MM.1S (cell line): ENCODE measurements around the gene TRIM15.

Experiments
- DNase-seq: peaks from one replicate; pipeline ENCODE4 v3.0.0-alpha.2; 2015
- H2AFZ ChIP-seq: fragments of 300-600 bp; sonication (generic); 2 replicates; pipeline ENCODE4 v1.6.0; 2016; ENCODE audit warnings: antibody characterized with exemption, low read length
- H3F3A ChIP-seq: fragments of 300-600 bp; sonication (generic); 2 replicates; pipeline ENCODE4 v1.6.1; 2016; ENCODE audit warnings: mild to moderate bottlenecking, antibody characterized with exemption, low read length, moderate library complexity, mixed read lengths; ENCODE audit not compliant: insufficient read depth
- H3K27ac ChIP-seq: fragments of 300-600 bp; sonication (generic); 2 replicates; pipeline ENCODE4 v1.5.1; 2016; ENCODE audit warnings: mild to moderate bottlenecking, low read length
- H3K27me3 ChIP-seq: fragments of 300-600 bp; sonication (generic); replicated peaks from 2 replicates; pipeline ENCODE4 v1.6.0; 2016; ENCODE audit warnings: low read length; ENCODE audit not compliant: insufficient read depth
- H3K36me3 ChIP-seq: fragments of 300-600 bp; sonication (generic); replicated peaks from 2 replicates; pipeline ENCODE4 v1.6.1; 2016; ENCODE audit warnings: mild to moderate bottlenecking, low read length, mixed read lengths; ENCODE audit not compliant: insufficient read depth
- H3K4me1 ChIP-seq: fragments of 300-600 bp; sonication (generic); 2 replicates; pipeline ENCODE4 v1.6.1; 2016; ENCODE audit warnings: low read length, mixed read lengths
- H3K4me2 ChIP-seq: fragments of 300-600 bp; sonication (generic); 2 replicates; pipeline ENCODE4 v1.6.0; 2016; ENCODE audit warnings: low read depth, low read length
- H3K4me3 ChIP-seq: fragments of 300-600 bp; sonication (generic); 2 replicates; pipeline ENCODE4 v1.5.1; 2016; ENCODE audit warnings: low read length, mixed read lengths
- H3K79me2 ChIP-seq: fragments of 300-600 bp; sonication (generic); 2 replicates; pipeline ENCODE4 v1.6.1; 2016; ENCODE audit warnings: mixed run types, low read length, mixed read lengths
- H3K9ac ChIP-seq: fragments of 300-600 bp; sonication (generic); 2 replicates; pipeline ENCODE4 v1.6.1; 2016; ENCODE audit warnings: low read length, mixed read lengths
- H3K9me2 ChIP-seq: fragments of 300-600 bp; sonication (generic); replicated peaks from 2 replicates; pipeline ENCODE4 v1.6.1; 2016; ENCODE audit warnings: mild to moderate bottlenecking, low read length, mixed read lengths; ENCODE audit not compliant: insufficient read depth
- H3K9me3 ChIP-seq: fragments of 300-600 bp; sonication (generic); replicated peaks from 2 replicates; pipeline ENCODE4 v1.6.1; 2016; ENCODE audit warnings: mild to moderate bottlenecking, low read length, mixed read lengths; ENCODE audit not compliant: insufficient read depth
- H4K20me1 ChIP-seq: fragments of 300-600 bp; sonication (generic); 2 replicates; pipeline ENCODE4 v1.6.1; 2016; ENCODE audit warnings: mild to moderate bottlenecking, low read length, moderate library complexity, mixed read lengths; ENCODE audit not compliant: insufficient read depth
- CTCF ChIP-seq: fragments of 300-600 bp; sonication (generic); IDR thresholded peaks from 2 replicates; pipeline ENCODE4 v1.5.1; 2016; ENCODE audit warnings: antibody characterized with exemption, low read length, mixed read lengths
- EZH2 ChIP-seq: fragments of 300-600 bp; sonication (generic); optimal IDR thresholded peaks from 2 replicates; pipeline ENCODE3; 2017; ENCODE audit warnings: low read depth, mild to moderate bottlenecking, antibody characterized with exemption, low read length, mixed read lengths
- EZH2phosphoT487 ChIP-seq: fragments of 300-600 bp; sonication (generic); IDR thresholded peaks from 2 replicates; pipeline ENCODE4 v1.6.1; 2018; ENCODE audit warnings: antibody characterized with exemption, low read length

Gene TRIM15

DNA sequence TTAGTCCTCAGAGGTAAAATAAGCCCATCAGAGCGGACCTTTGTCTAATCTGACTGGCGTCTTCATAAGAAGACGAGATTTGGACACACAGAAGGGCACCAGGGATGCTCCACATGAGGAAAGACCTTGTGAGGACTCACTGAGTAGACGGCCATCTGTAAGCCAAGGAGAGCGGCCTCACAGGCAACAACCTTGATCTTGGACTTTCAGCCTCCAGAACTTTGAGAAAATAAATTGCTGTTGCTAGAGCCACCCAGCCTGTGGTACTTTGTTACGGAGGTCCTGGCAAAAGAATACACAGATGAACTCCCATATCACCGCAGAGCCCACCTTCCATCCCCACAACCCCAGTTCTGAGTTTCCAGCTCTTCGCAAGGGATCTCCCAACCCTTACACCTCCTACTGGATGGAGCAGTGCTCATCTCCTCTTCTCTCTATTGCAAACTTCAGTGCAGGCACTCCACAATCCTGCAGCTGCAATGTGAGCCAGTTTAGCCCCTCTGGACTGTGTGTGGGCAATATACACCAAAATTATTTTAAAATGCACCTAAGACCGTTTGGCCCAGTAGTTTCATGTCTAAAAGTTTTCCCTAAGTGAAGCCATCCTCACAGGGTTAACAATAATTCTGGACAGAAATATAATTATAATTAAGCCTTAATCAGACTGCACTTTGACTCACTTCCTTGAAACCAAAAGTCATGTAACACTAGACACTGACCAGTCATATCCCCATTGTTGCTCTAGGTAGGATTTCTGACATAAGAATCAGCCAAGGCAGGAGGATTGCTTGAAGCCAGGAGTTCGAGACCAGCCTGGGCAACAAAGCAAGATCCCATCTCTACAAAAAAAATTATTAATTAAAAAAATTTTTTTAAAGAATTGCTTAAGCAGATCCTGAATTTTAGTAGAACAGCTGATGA, 41.6 kb upstream of the TRIM15 start:
- Histone ChIP-seq H3K4me3 (no peak overlapping the region), H3K27me3 (no peaks in the 10 kb centered on the region), H3K4me1 (no peaks in the 10 kb centered on the region), H3K27ac (no peak overlapping the region), H3K9ac (no peak overlapping the region), H3K9me2 (no peaks in the 10 kb centered on the region), H3K9me3 (no peaks in the 10 kb centered on the region), H3K79me2 (no peaks in the 10 kb centered on the region), H3K4me2 (no peak overlapping the region), H4K20me1 (no peaks in the 10 kb centered on the region), H3K36me3 (no peaks in the 10 kb centered on the region), H2AFZ (no peak overlapping the region), H3F3A (no peaks in the 10 kb centered on the region)
- DNase-seq, result no peak
- no peak for TF ChIP-seq CTCF
- TF ChIP-seq EZH2, result no peak
- TF ChIP-seq EZH2phosphoT487, result no peak

GRCh38 chr6:30122515-30122914, 40.8 kb upstream of the TRIM15 start:
- no peaks in the 10 kb centered on the region for H3K9me3 ChIP-seq
- H4K20me1 ChIP-seq, result no peaks in the 10 kb centered on the region
- TF ChIP-seq EZH2phosphoT487 (no peak), EZH2 (no peak), CTCF (no peak)
- no peaks in the 10 kb centered on the region for H3K36me3 ChIP-seq
- no peak overlapping the region for H3K9ac ChIP-seq
- no peaks in the 10 kb centered on the region for H3K4me1 ChIP-seq
- H3K4me3 ChIP-seq, result no peak overlapping the region
- no peak for DNase-seq
- no peaks in the 10 kb centered on the region for H3F3A ChIP-seq
- H2AFZ ChIP-seq, result no peak overlapping the region
- no peak overlapping the region for H3K4me2 ChIP-seq
- no peaks in the 10 kb centered on the region for H3K27me3 ChIP-seq
- no peaks in the 10 kb centered on the region for H3K79me2 ChIP-seq
- H3K9me2 ChIP-seq, result no peaks in the 10 kb centered on the region
- no peak overlapping the region for H3K27ac ChIP-seq

GRCh38 chr6:30127238-30128093, 35.9 kb upstream of the TRIM15 start:
- H4K20me1 ChIP-seq, result no peaks in the 10 kb centered on the region
- H3K9me2 ChIP-seq, result no peaks in the 10 kb centered on the region
- H3K27ac ChIP-seq, result no peak overlapping the region
- no peak overlapping the region for H3K4me3 ChIP-seq
- H2AFZ ChIP-seq, result no peak overlapping the region
- peaks cover 13% of the 10 kb centered on the region for H3K4me1 ChIP-seq
- no peak for TF ChIP-seq CTCF
- no peaks in the 10 kb centered on the region for H3K9me3 ChIP-seq
- H3K9ac ChIP-seq, result no peak overlapping the region
- no peak overlapping the region for H3K4me2 ChIP-seq
- H3K27me3 ChIP-seq, result peaks cover 12% of the 10 kb centered on the region
- H3K36me3 ChIP-seq, result no peaks in the 10 kb centered on the region
- DNase-seq, result no peak
- no peaks in the 10 kb centered on the region for H3K79me2 ChIP-seq
- peaks cover 7% of the 10 kb centered on the region; the same call in 1 of the 2 replicates for H3F3A ChIP-seq
